ENCODE data around the gene ZNF554. TPM values are rescaled to one million over a fixed set of nuclear protein-coding genes. Genes with fewer than 3 reads are reported as not detected.
"Not testable (repeated sequence)": the region's sequence is repeated elsewhere in the genome, so short reads cannot be mapped to it uniquely, and the experiment has no call there.

The ZNF554 gene
- total RNA-seq, 3 donors from 2014 or later (not counting 1 experiment from before 2014, with no cell fraction given): 3.4 to 5.6 (median 3.7) TPM

DNA sequence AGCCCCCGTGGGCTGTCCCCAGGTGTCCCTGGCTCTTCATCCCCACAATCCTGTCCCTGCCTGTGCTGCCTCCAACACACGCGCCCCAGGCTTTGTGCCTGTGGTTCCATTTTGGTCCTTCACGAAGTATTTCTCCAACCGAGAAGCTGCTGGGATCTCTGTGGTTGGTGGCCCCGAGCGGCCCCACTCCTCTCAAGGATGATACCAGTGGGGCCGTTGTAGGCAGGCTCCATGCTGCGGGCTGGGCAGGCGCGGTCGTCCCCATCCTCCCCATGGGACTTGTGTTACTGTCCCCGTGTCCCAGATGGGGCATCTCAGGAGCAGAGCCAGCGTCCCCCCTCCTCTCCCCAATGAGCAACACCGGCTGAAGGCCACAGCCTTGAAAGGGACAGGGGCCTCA lies 3.7 kb upstream of the ZNF554 start:
- TF ChIP-seq, protein P1, sequence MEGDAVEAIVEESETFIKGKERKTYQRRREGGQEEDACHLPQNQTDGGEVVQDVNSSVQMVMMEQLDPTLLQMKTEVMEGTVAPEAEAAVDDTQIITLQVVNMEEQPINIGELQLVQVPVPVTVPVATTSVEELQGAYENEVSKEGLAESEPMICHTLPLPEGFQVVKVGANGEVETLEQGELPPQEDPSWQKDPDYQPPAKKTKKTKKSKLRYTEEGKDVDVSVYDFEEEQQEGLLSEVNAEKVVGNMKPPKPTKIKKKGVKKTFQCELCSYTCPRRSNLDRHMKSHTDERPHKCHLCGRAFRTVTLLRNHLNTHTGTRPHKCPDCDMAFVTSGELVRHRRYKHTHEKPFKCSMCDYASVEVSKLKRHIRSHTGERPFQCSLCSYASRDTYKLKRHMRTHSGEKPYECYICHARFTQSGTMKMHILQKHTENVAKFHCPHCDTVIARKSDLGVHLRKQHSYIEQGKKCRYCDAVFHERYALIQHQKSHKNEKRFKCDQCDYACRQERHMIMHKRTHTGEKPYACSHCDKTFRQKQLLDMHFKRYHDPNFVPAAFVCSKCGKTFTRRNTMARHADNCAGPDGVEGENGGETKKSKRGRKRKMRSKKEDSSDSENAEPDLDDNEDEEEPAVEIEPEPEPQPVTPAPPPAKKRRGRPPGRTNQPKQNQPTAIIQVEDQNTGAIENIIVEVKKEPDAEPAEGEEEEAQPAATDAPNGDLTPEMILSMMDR (IDR thresholded peaks at IDR 0.05): no peak
- H3K36me3 ChIP-seq (ENCODE audit: control insufficient read depth, insufficient read depth, low read length): no peaks in the 10 kb centered on the region
- Mint-ChIP-seq H3K27ac (peak overlapping the region in 1 of 2 donors; percentile 38), H3K27me3 (ENCODE audit: low read depth in 2 of 2) (no peaks in the 10 kb centered on the region), H3K4me1 (no peaks in the 10 kb centered on the region), H3K36me3 (no peaks in the 10 kb centered on the region), H3K4me3 (no peak overlapping the region), H3K9me3 (no peaks in the 10 kb centered on the region)
- H3K27ac ChIP-seq (ENCODE audit: low read length): no peak overlapping the region
- ATAC-seq (no peak), DNase-seq (no peak)
- intact Hi-C loops (cut with micrococcal nuclease): no loop called here
- 90% methylated on average over 15 of the region's 15 CpGs for WGBS (ENCODE audit: insufficient coverage)
- peaks cover 11% of the 10 kb centered on the region for H3K4me1 ChIP-seq (ENCODE audit: control insufficient read depth, insufficient read depth, low read length)
- H3K27me3 ChIP-seq (ENCODE audit: control insufficient read depth, insufficient read depth, low read length): no peaks in the 10 kb centered on the region
- no peak overlapping the region for H3K4me3 ChIP-seq (ENCODE audit: low read length)
- no peaks in the 10 kb centered on the region for H3K9me3 ChIP-seq (ENCODE audit: control insufficient read depth, insufficient read depth, low read length)

DNA sequence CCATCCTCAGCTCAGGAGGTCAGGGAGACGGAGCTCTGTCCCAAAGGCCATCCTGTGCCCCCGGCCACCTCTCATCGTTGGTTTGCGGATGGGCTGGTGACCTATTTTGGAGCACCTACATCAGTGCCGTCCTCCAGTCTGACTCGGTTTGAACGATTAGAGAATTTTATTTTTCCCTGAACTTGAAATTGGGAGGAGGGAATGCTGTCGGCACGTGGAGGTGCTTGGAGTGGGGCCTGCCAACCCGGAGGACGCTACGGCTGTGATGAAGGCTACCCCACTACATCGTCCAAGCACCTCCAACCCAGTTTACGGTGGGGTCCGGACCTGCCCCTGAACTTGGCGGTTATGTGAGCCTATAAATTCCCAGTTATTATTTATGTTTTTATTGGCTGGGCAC lies 3.0 kb upstream of the ZNF554 start:
- intact Hi-C loops (cut with micrococcal nuclease): no loop called here
- ATAC-seq (no peak), DNase-seq (no peak)
- H3K27ac ChIP-seq (ENCODE audit: low read length): no peak overlapping the region
- H3K27me3 ChIP-seq (ENCODE audit: control insufficient read depth, insufficient read depth, low read length): no peaks in the 10 kb centered on the region
- no peaks in the 10 kb centered on the region for H3K9me3 ChIP-seq (ENCODE audit: control insufficient read depth, insufficient read depth, low read length)
- Mint-ChIP-seq H3K4me3 (no peak overlapping the region), H3K9me3 (no peaks in the 10 kb centered on the region), H3K36me3 (no peaks in the 10 kb centered on the region), H3K4me1 (no peaks in the 10 kb centered on the region), H3K27ac (no peak overlapping the region), H3K27me3 (ENCODE audit: low read depth in 2 of 2) (no peaks in the 10 kb centered on the region)
- WGBS (ENCODE audit: insufficient coverage): 96% methylated on average over 15 of the region's 16 CpGs
- TF ChIP-seq, protein P1 (IDR thresholded peaks at IDR 0.05): no peak
- H3K4me3 ChIP-seq (ENCODE audit: low read length): no peak overlapping the region
- H3K36me3 ChIP-seq (ENCODE audit: control insufficient read depth, insufficient read depth, low read length): no peaks in the 10 kb centered on the region
- H3K4me1 ChIP-seq (ENCODE audit: control insufficient read depth, insufficient read depth, low read length): peaks cover 11% of the 10 kb centered on the region

DNA sequence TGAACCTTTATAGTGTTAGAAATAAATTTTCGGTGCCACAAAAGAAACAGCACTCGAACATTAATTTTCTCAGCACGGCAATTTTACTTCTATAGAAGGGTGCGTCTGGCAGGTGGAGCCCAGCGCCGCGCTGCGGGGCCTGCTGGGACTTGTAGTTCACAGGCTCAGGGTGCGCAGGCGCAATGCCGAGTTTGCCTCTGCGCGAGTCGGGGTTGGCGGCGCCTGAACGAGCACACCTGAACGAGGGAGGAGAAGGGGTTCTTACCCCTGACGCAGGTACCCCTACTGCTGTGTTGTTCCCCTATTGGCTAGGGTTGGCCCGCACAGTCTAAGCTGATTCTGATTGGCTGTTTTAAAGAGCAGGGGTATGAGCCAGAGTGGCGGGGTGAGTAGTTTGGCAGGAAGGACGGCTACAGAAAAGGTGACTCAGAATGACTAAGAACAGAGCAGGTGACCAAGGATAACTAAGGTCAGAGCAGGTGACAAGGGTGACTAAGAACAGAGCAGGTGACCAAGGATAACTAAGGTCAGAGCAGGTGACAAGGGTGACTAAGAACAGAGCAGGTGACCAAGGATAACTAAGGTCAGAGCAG lies 2.3 kb upstream of the ZNF554 start:
- 91% methylated on average over 21 of the region's 22 CpGs for WGBS (ENCODE audit: insufficient coverage)

DNA sequence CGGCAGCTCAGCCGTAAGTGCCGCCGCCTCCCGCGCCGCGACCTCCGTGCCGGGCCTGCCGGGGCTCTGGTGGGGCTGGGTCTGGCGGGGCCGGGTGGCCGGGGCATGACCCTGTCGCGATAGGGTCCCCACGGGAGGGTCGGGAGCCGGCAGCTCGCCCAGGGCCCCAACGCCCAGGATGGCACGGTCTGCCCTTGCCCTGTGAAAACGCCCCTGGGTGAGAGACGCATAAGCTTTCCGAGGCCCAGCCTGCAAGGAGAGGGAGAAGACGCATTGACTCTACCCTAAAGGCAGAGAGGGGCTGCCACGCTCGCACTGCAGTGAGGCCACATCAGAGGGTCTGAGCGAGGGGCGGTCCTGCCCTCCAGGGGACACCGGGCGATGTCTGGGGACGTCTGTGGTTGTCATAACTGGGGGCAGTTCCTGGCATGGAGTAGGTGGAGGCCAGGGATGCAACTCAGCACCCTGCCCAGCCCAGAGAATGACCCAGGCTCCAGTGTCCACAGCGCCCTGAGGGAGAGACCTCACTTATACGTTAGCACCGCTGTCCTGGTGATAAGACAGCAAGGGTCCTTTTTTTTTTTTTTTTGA lies 539 bp downstream of the ZNF554 start:
- Mint-ChIP-seq H3K27me3 (ENCODE audit: low read depth in 2 of 2) (no peaks in the 10 kb centered on the region), H3K27ac (peak overlapping the region in 1 of 2 donors; percentile 85), H3K36me3 (no peaks in the 10 kb centered on the region), H3K4me3 (peak overlapping the region; percentile 72), H3K9me3 (no peaks in the 10 kb centered on the region), H3K4me1 (no peaks in the 10 kb centered on the region)
- Histone ChIP-seq H3K27me3 (ENCODE audit: control insufficient read depth, insufficient read depth, low read length) (no peaks in the 10 kb centered on the region), H3K27ac (ENCODE audit: low read length) (no peak overlapping the region), H3K9me3 (ENCODE audit: control insufficient read depth, insufficient read depth, low read length) (no peaks in the 10 kb centered on the region), H3K36me3 (ENCODE audit: control insufficient read depth, insufficient read depth, low read length) (no peaks in the 10 kb centered on the region), H3K4me3 (ENCODE audit: low read length) (peak overlapping the region; percentile 48), H3K4me1 (ENCODE audit: control insufficient read depth, insufficient read depth, low read length) (peaks cover 11% of the 10 kb centered on the region)
- ATAC-seq: peak in 2 of 3 donors; percentile 9 to 14
- intact Hi-C loops (cut with micrococcal nuclease): no loop called here
- DNase-seq: peak in 1 of 2 donors; percentile 23
- TF ChIP-seq, protein P1 (IDR thresholded peaks at IDR 0.05): no peak
- 5% methylated on average over 36 of the region's 36 CpGs for WGBS (ENCODE audit: insufficient coverage)

More for the DNA sequence above, 2.3 kb upstream of the ZNF554 start:
- H3K27ac Mint-ChIP-seq; DNase-seq; H3K27ac ChIP-seq (ENCODE audit: low read length); H3K4me3 ChIP-seq (ENCODE audit: low read length); H3K9me3 ChIP-seq (ENCODE audit: control insufficient read depth, insufficient read depth, low read length); ATAC-seq; H3K4me3 Mint-ChIP-seq; H3K27me3 ChIP-seq (ENCODE audit: control insufficient read depth, insufficient read depth, low read length); H3K27me3 Mint-ChIP-seq (ENCODE audit: low read depth in 2 of 2); H3K36me3 ChIP-seq (ENCODE audit: control insufficient read depth, insufficient read depth, low read length); H3K4me1 Mint-ChIP-seq; intact Hi-C loops (cut with micrococcal nuclease); H3K9me3 Mint-ChIP-seq; H3K36me3 Mint-ChIP-seq: not testable (repeated sequence)
- peaks cover 11% of the 10 kb centered on the region for H3K4me1 ChIP-seq (ENCODE audit: control insufficient read depth, insufficient read depth, low read length)
